Panc1 (cell line): ENCODE results near the gene FEM1B. TPM values are rescaled to one million over a fixed set of nuclear protein-coding genes. Genes with fewer than 3 reads are reported as not detected.

Source experiments
- ATAC-seq: fragments of 200-7000 bp; cut with Tn5 transposase; 2 replicates; pipeline ENCODE4 v1.9.1; 2020; ENCODE audit warnings: mild to moderate bottlenecking, moderate library complexity
- BruUV-seq: library from RNA; stranded (reverse); fragments of 400-500 nt; replicated peaks from 2 replicates; lab custom pipeline; 2021; lab: Mats Ljungman, UMichigan
- CTCF ChIA-PET: fragments of 300-600 bp; sonication (Branson Sonifier 250); formaldehyde crosslinking; loops from one replicate; lab custom pipeline; 2022; ENCODE audit warnings: antibody characterized with exemption; lab: Charles Lee
- POLR2A ChIA-PET: fragments of 300-600 bp; sonication (Branson Sonifier 250); formaldehyde crosslinking; loops from one replicate; lab custom pipeline; 2022; ENCODE audit warnings: antibody characterized with exemption; lab: Charles Lee
- DNase-seq: peaks from one replicate; pipeline ENCODE4 v3.0.0-alpha.2; 2010; ENCODE audit warnings: low read depth, low spot score
- H3K27ac ChIP-seq: 2 replicates; pipeline ENCODE4 v1.5.1; 2011; ENCODE audit warnings: mild to moderate bottlenecking, low read length, inconsistent platforms
- H3K27me3 ChIP-seq: fragments of 200-500 bp; sonication (Bioruptor generic); 2 replicates; pipeline ENCODE4 v1.6.0; 2014; ENCODE audit warnings: low read length, inconsistent platforms; ENCODE audit not compliant: control insufficient read depth, insufficient read depth
- H3K36me3 ChIP-seq: fragments of 200-500 bp; sonication (Bioruptor generic); 2 replicates; pipeline ENCODE4 v1.5.1; 2014; ENCODE audit warnings: inconsistent platforms, mild to moderate bottlenecking, low read length, moderate library complexity; ENCODE audit not compliant: control insufficient read depth, insufficient read depth
- H3K4me1 ChIP-seq: 2 replicates; pipeline ENCODE4 v1.5.1; 2011; ENCODE audit warnings: inconsistent platforms, mild to moderate bottlenecking, low read length, moderate library complexity; ENCODE audit not compliant: control insufficient read depth, insufficient read depth
- H3K4me3 ChIP-seq, 2 experiments: 2 replicates each; pipeline ENCODE4 v1.5.1; 2011 to 2012; ENCODE audit warnings: low read depth in 2 of 2, low read length in 2 of 2, mild to moderate bottlenecking in 2 of 2, inconsistent platforms in 1 of 2, moderate library complexity in 1 of 2
- H3K9me3 ChIP-seq: fragments of 200-500 bp; sonication (Bioruptor generic); 2 replicates; pipeline ENCODE4 v1.5.1; 2014; ENCODE audit warnings: low read depth, mild to moderate bottlenecking, inconsistent platforms, low read length, moderate library complexity; ENCODE audit not compliant: control insufficient read depth, insufficient read depth
- CTCF ChIP-seq: fragments of 450-650 bp; IDR thresholded peaks from 2 replicates; pipeline ENCODE4 v1.5.1; 2017; ENCODE audit warnings: mild to moderate bottlenecking
- POLR2AphosphoS5 ChIP-seq: IDR thresholded peaks from 2 replicates; pipeline ENCODE4 v1.6.1; 2012; ENCODE audit warnings: mild to moderate bottlenecking, low read depth, low read length, moderate library complexity
- REST ChIP-seq, 2 experiments: IDR thresholded peaks; 2 replicates each; pipeline ENCODE4 v1.6.1; 2011 to 2012; ENCODE audit warnings: low read depth in 2 of 2, control low read depth in 1 of 2, low read length in 1 of 2, mild to moderate bottlenecking in 1 of 2, moderate library complexity in 1 of 2; ENCODE audit not compliant: insufficient read depth in 1 of 2
- SIN3A ChIP-seq: IDR thresholded peaks from 2 replicates; pipeline ENCODE4 v1.6.1; 2012; ENCODE audit warnings: low read depth, mild to moderate bottlenecking, low read length, moderate library complexity, borderline replicate concordance; ENCODE audit not compliant: insufficient read depth
- TCF7L2 ChIP-seq: IDR thresholded peaks from 2 replicates; pipeline ENCODE4 v1.6.1; 2011; ENCODE audit warnings: mild to moderate bottlenecking, low read depth, low read length, inconsistent platforms
- in situ Hi-C: cut with HindIII; loops from 2 replicates; pipeline ENCODE4 v1.10.0; 2016; ENCODE audit warnings: low sequenced_read_pairs, low pct_unique_long_range_greater_than_20kb
- intact Hi-C: fragments of 100-400 bp; cut with micrococcal nuclease; formaldehyde crosslinking; loops from one replicate; pipeline ENCODE4 v1.10.0; 2022; ENCODE audit not compliant: unreplicated experiment
- total RNA-seq: library from RNA; stranded (reverse); gene quantifications from one replicate; pipeline ENCODE4 v1.2.1, GENCODE V29; 2021; ENCODE audit not compliant: unreplicated experiment

Gene FEM1B
- total RNA-seq, 1 experiment from 2014 or later = 34.8 TPM

- no peaks in the 10 kb centered on the region for H3K36me3 ChIP-seq
- H3K4me3 ChIP-seq = no peak overlapping the region
- ChIA-PET POLR2A (no interaction called here), CTCF (no interaction called here)
- no peaks in the 10 kb centered on the region for H3K9me3 ChIP-seq
- BruUV-seq = no TSS peak
- no peak for TF ChIP-seq REST (IDR thresholded peaks at IDR 0.05; ENCODE audit: insufficient read depth in 1 of 2, low read depth in 2 of 2, low read length in 1 of 2)
- no peak for TF ChIP-seq POLR2AphosphoS5
- TF ChIP-seq SIN3A = no peak
- intact Hi-C loops = no loop called here
- H3K27me3 ChIP-seq = no peaks in the 10 kb centered on the region
- ATAC-seq (peak; percentile 33; the same call in 1 of the 2 replicates), DNase-seq (no peak)
- no peak overlapping the region for H3K27ac ChIP-seq
- in situ Hi-C loops = no loop called here
- H3K4me1 ChIP-seq = no peaks in the 10 kb centered on the region
Observed at GRCh38 chr15:68341760-68342725, 64.5 kb downstream of the FEM1B start.

GRCh38 chr15:68343579-68344225 is 66.2 kb downstream of the FEM1B start:
- no peaks in the 10 kb centered on the region for H3K27me3 ChIP-seq
- no peak for DNase-seq
- ChIA-PET POLR2A (interaction anchor here (0.5 kb wide), 1 partner anchor 409 kb away, joined by 3 read pairs; no protein-coding TSS in a partner anchor), CTCF (no interaction called here)
- H3K36me3 ChIP-seq = no peaks in the 10 kb centered on the region
- no peak overlapping the region for H3K4me3 ChIP-seq
- no peak overlapping the region for H3K27ac ChIP-seq
- TF ChIP-seq TCF7L2 (no peak), POLR2AphosphoS5 (no peak)
- intact Hi-C loops = no loop called here
- H3K4me1 ChIP-seq = no peaks in the 10 kb centered on the region
- no peaks in the 10 kb centered on the region for H3K9me3 ChIP-seq
- no peak for ATAC-seq
- no TSS peak for BruUV-seq
- in situ Hi-C loops = no loop called here

- no peaks in the 10 kb centered on the region for H3K36me3 ChIP-seq
- H3K4me1 ChIP-seq = no peaks in the 10 kb centered on the region
- no peaks in the 10 kb centered on the region for H3K27me3 ChIP-seq
- POLR2A ChIA-PET = no interaction called here
- ATAC-seq = no peak
- BruUV-seq = no TSS peak
- intact Hi-C loops (no loop called here), in situ Hi-C loops (no loop called here)
- TF ChIP-seq CTCF = no peak
- no peak for TF ChIP-seq REST (IDR thresholded peaks at IDR 0.05; ENCODE audit: insufficient read depth in 1 of 2, low read depth in 2 of 2, low read length in 1 of 2)
- no peak for DNase-seq
- no peaks in the 10 kb centered on the region for H3K9me3 ChIP-seq
- CTCF ChIA-PET = no interaction called here
- no peak overlapping the region for H3K27ac ChIP-seq
- no peak overlapping the region for H3K4me3 ChIP-seq
Observed at GRCh38 chr15:68344600-68344999, 67.1 kb downstream of the FEM1B start.
